H1 (cell line): Measurements from ENCODE around the gene IFT122. TPM values are rescaled to one million over a fixed set of nuclear protein-coding genes. Genes with fewer than 3 reads are reported as not detected.

Experiments
- CTCF ChIA-PET: fragments of 300-600 bp; sonication (Branson Sonifier 250); formaldehyde crosslinking; loops from one replicate; lab custom pipeline; 2021; ENCODE audit not compliant: partially characterized antibody; lab: Charles Lee
- POLR2A ChIA-PET: fragments of 300-600 bp; sonication (Branson Sonifier 250); formaldehyde crosslinking; loops from one replicate; lab custom pipeline; 2021; ENCODE audit warnings: inconsistent platforms; ENCODE audit not compliant: partially characterized antibody; lab: Charles Lee
- DNase-seq, 2 experiments: peaks; one replicate each; pipeline versions ENCODE4 v3.0.0 to v3.0.0-alpha.2; 2010 to 2022; ENCODE audit warnings: low spot score in 2 of 2, low read depth in 1 of 2, mixed read lengths in 1 of 2
- FAIRE-seq: peaks from 2 replicates; lab custom pipeline; 2011; peaks lifted over from hg19 to GRCh38; lab: Jason Lieb, UNC
- H2AFZ ChIP-seq: 2 replicates; pipeline ENCODE4 v1.8.1; 2012; ENCODE audit warnings: low read length, inconsistent platforms
- H2AK5ac ChIP-seq: 2 replicates; pipeline ENCODE4 v1.6.1; 2013; ENCODE audit warnings: low read depth, low read length
- H2BK120ac ChIP-seq: replicated peaks from 2 replicates; pipeline ENCODE3; 2013; ENCODE audit warnings: low read depth, low read length, inconsistent platforms
- H2BK12ac ChIP-seq: 2 replicates; pipeline ENCODE4 v1.6.1; 2013; ENCODE audit warnings: low read depth, low read length
- H2BK15ac ChIP-seq: 2 replicates; pipeline ENCODE4 v1.6.1; 2013; ENCODE audit warnings: low read length
- H2BK20ac ChIP-seq: 2 replicates; pipeline ENCODE4 v1.6.1; 2013; ENCODE audit warnings: low read length
- H2BK5ac ChIP-seq: 2 replicates; pipeline ENCODE4 v1.6.1; 2013; ENCODE audit warnings: low read depth, low read length
- H3K14ac ChIP-seq: 2 replicates; pipeline ENCODE4 v1.6.1; 2013; ENCODE audit warnings: inconsistent platforms; ENCODE audit not compliant: insufficient read length
- H3K18ac ChIP-seq: 2 replicates; pipeline ENCODE4 v1.6.1; 2013; ENCODE audit warnings: low read length; ENCODE audit errors: extremely low read depth
- H3K23ac ChIP-seq: 2 replicates; pipeline ENCODE4 v1.6.1; 2013; ENCODE audit warnings: inconsistent platforms; ENCODE audit not compliant: insufficient read length
- H3K23me2 ChIP-seq: 2 replicates; pipeline ENCODE4 v1.6.1; 2013; ENCODE audit warnings: low read depth, low read length
- H3K27ac ChIP-seq: 2 replicates; pipeline ENCODE4 v1.6.1; 2011; ENCODE audit warnings: low read depth, low read length, inconsistent platforms
- H3K27me3 ChIP-seq, 4 experiments: replicated peaks in 1 of 4; 1 replicate in 1 of 4; 2 replicates in 3 of 4; pipeline versions ENCODE4 v1.6.1 to v1.8.1; 2011 to 2013; ENCODE audit warnings: low read length in 3 of 4, mild to moderate bottlenecking in 3 of 4, inconsistent platforms in 2 of 4, mixed read lengths in 2 of 4, moderate library complexity in 1 of 4; ENCODE audit not compliant: control insufficient read depth in 3 of 4, insufficient read depth in 3 of 4; ENCODE audit errors: extremely low read depth in 1 of 4
- H3K36me3 ChIP-seq, 4 experiments: 2 replicates each; pipeline versions ENCODE4 v1.6.1 to v1.8.1; 2011 to 2013; ENCODE audit warnings: mild to moderate bottlenecking in 4 of 4, low read length in 3 of 4, moderate library complexity in 2 of 4, control low read depth in 1 of 4, inconsistent platforms in 1 of 4; ENCODE audit not compliant: insufficient read depth in 4 of 4, control insufficient read depth in 2 of 4
- H3K4ac ChIP-seq: replicated peaks from 2 replicates; pipeline ENCODE3; 2013; ENCODE audit warnings: low read length, low read depth, mixed read lengths, inconsistent platforms; ENCODE audit not compliant: insufficient read length
- H3K4me1 ChIP-seq, 4 experiments: replicated peaks in 1 of 4; 1 replicate in 1 of 4; 2 replicates in 3 of 4; pipeline versions ENCODE4 v1.6.1 to v1.8.1; 2011 to 2013; ENCODE audit warnings: low read length in 3 of 4, inconsistent platforms in 2 of 4, mixed read lengths in 1 of 4; ENCODE audit not compliant: insufficient read depth in 4 of 4, control insufficient read depth in 3 of 4
- H3K4me2 ChIP-seq, 2 experiments: 2 replicates each; pipeline versions ENCODE4 v1.6.1 to v1.8.1; 2011 to 2013; ENCODE audit warnings: low read depth in 2 of 2, low read length in 2 of 2, control low read depth in 1 of 2, inconsistent platforms in 1 of 2, mild to moderate bottlenecking in 1 of 2; ENCODE audit not compliant: insufficient read depth in 1 of 2
- H3K4me3 ChIP-seq, 4 experiments: fragments of 200-600, 300-600 bp in 1 of 4; sonication (generic), shearing (Covaris generic), sonication (Bioruptor Twin) in 1 of 4; 2 replicates each; pipeline versions ENCODE4 v1.5.1 to v1.8.1; 2011 to 2016; ENCODE audit warnings: low read length in 4 of 4, low read depth in 3 of 4, control low read depth in 2 of 4, inconsistent platforms in 2 of 4, mild to moderate bottlenecking in 2 of 4, mixed read lengths in 1 of 4, moderate library complexity in 1 of 4; ENCODE audit not compliant: insufficient read depth in 2 of 4; ENCODE audit errors: extremely low read depth in 1 of 4
- H3K56ac ChIP-seq: replicated peaks from 2 replicates; pipeline ENCODE3; 2013; ENCODE audit warnings: low read depth, mild to moderate bottlenecking, mixed read lengths, low read length, inconsistent platforms; ENCODE audit not compliant: insufficient read length
- H3K79me1 ChIP-seq: 2 replicates; pipeline ENCODE4 v1.6.1; 2013; ENCODE audit warnings: low read depth, low read length, control low read depth
- H3K79me2 ChIP-seq, 2 experiments: 2 replicates each; pipeline versions ENCODE4 v1.6.1 to v1.8.1; 2012 to 2013; ENCODE audit warnings: low read length in 2 of 2, mild to moderate bottlenecking in 2 of 2, inconsistent platforms in 1 of 2; ENCODE audit not compliant: insufficient read depth in 2 of 2, control insufficient read depth in 1 of 2
- H3K9ac ChIP-seq, 4 experiments: replicated peaks in 1 of 4; 1 replicate in 1 of 4; 2 replicates in 3 of 4; pipeline versions ENCODE4 v1.6.1 to v1.8.1; 2011 to 2013; ENCODE audit warnings: low read depth in 3 of 4, low read length in 3 of 4, control low read depth in 2 of 4, mild to moderate bottlenecking in 2 of 4, moderate library complexity in 2 of 4, inconsistent platforms in 1 of 4; ENCODE audit errors: extremely low read depth in 1 of 4
- H3K9me3 ChIP-seq, 2 experiments: 2 replicates each; pipeline versions ENCODE4 v1.6.1 to v1.8.1; 2012 to 2013; ENCODE audit warnings: mild to moderate bottlenecking in 2 of 2, moderate library complexity in 2 of 2, control low read depth in 1 of 2, inconsistent platforms in 1 of 2, low read depth in 1 of 2, low read length in 1 of 2, mixed read lengths in 1 of 2; ENCODE audit not compliant: insufficient read depth in 2 of 2
- H4K20me1 ChIP-seq, 2 experiments: replicated peaks in 1 of 2; 2 replicates each; pipeline versions ENCODE3 to v1.8.1; 2011 to 2013; ENCODE audit warnings: inconsistent platforms in 2 of 2, low read length in 2 of 2, mild to moderate bottlenecking in 1 of 2; ENCODE audit not compliant: insufficient read depth in 2 of 2, control insufficient read depth in 1 of 2
- H4K5ac ChIP-seq: 2 replicates; pipeline ENCODE4 v1.6.1; 2013; ENCODE audit warnings: low read length, low read depth, mixed read lengths, inconsistent platforms; ENCODE audit not compliant: insufficient read length
- H4K8ac ChIP-seq: 2 replicates; pipeline ENCODE4 v1.8.0; 2013; ENCODE audit warnings: mild to moderate bottlenecking, moderate library complexity, low read length, inconsistent platforms; ENCODE audit not compliant: insufficient read depth; ENCODE audit errors: extremely low read depth
- H4K91ac ChIP-seq: replicated peaks from 2 replicates; pipeline ENCODE3; 2013; ENCODE audit warnings: low read length, mixed read lengths, inconsistent platforms; ENCODE audit not compliant: insufficient read length
- ATF3 ChIP-seq: IDR thresholded peaks from 2 replicates; pipeline ENCODE4 v1.6.1; 2011; ENCODE audit warnings: low read depth, mild to moderate bottlenecking, low read length; ENCODE audit not compliant: insufficient read depth
- BACH1 ChIP-seq: IDR thresholded peaks from 2 replicates; pipeline ENCODE4 v1.6.1; 2012; ENCODE audit warnings: low read length, improper control_type of control experiment
- CHD1 ChIP-seq: IDR thresholded peaks from 2 replicates; pipeline ENCODE4 v1.6.1; 2012; ENCODE audit warnings: low read depth, low read length, improper control_type of control experiment
- CREB1 ChIP-seq: IDR thresholded peaks from 2 replicates; pipeline ENCODE4 v1.6.1; 2012; ENCODE audit warnings: inconsistent platforms
- EZH2 ChIP-seq: fragments of 200-600 bp; sonication (generic); IDR thresholded peaks from 2 replicates; pipeline ENCODE4 v1.7.1; 2012; ENCODE audit warnings: low read depth, mild to moderate bottlenecking, moderate library complexity, low read length, inconsistent platforms; ENCODE audit not compliant: severe bottlenecking
- GTF2F1 ChIP-seq: IDR thresholded peaks from 2 replicates; pipeline ENCODE4 v1.6.1; 2012; ENCODE audit warnings: low read depth, low read length, improper control_type of control experiment, borderline replicate concordance
- NANOG ChIP-seq: IDR thresholded peaks from 2 replicates; pipeline ENCODE4 v1.6.1; 2011; ENCODE audit warnings: low read length, low read depth, mild to moderate bottlenecking, inconsistent platforms; ENCODE audit not compliant: insufficient read depth, poor library complexity, severe bottlenecking
- RFX5 ChIP-seq: IDR thresholded peaks from 2 replicates; pipeline ENCODE4 v1.6.1; 2011; ENCODE audit warnings: low read depth, low read length, improper control_type of control experiment, borderline replicate concordance
- RNF2 ChIP-seq: fragments of 200-900, 300-1000 bp; sonication (generic); IDR thresholded peaks from 2 replicates; pipeline ENCODE4 v1.7.1; 2016; ENCODE audit warnings: borderline replicate concordance, low read depth, mild to moderate bottlenecking, antibody characterized with exemption, low read length; ENCODE audit not compliant: poor library complexity, severe bottlenecking; ENCODE audit errors: missing control alignments
- RXRA ChIP-seq: IDR thresholded peaks from 2 replicates; pipeline ENCODE4 v1.6.1; 2011; ENCODE audit warnings: low read depth, mild to moderate bottlenecking, low read length, moderate library complexity; ENCODE audit not compliant: insufficient read depth
- SP2 ChIP-seq: IDR thresholded peaks from 2 replicates; pipeline ENCODE4 v1.6.1; 2012; ENCODE audit warnings: mild to moderate bottlenecking, low read length, inconsistent platforms
- SP4 ChIP-seq: IDR thresholded peaks from 2 replicates; pipeline ENCODE4 v1.6.1; 2012; ENCODE audit warnings: low read length, inconsistent platforms
- WGBS, 2 experiments: shearing (Covaris generic) in 1 of 2; methylation state at CpG; one replicate each; pipeline versions ENCODE4 v1.1.6 to v1.1.7; 2013 to 2015; ENCODE audit warnings: low lambda C conversion rate in 2 of 2, mixed read lengths in 2 of 2, inconsistent platforms in 1 of 2, low coverage in 1 of 2, missing lambda C conversion rate in 1 of 2; ENCODE audit not compliant: insufficient replicate concordance in 2 of 2, insufficient coverage in 1 of 2, insufficient read length in 1 of 2; ENCODE audit errors: extremely low coverage in 1 of 2, missing lambda C conversion rate in 1 of 2; 5-methylcytosine and 5-hydroxymethylcytosine counted together
- polyA plus RNA-seq, 7 experiments: library from polyadenylated mRNA; depleted of rRNA in 3 of 7; stranded (reverse) in 5 of 7; unstranded in 2 of 7; fragments of >200 nt in 5 of 7; fragments of 200-250 nt in 2 of 7; gene quantifications; 1 replicate in 5 of 7; 2 replicates in 1 of 7; 4 replicates in 1 of 7; pipeline versions ENCODE4 v1.2.1 to v1.2.3, GENCODE V29; 2011 to 2013; ENCODE audit warnings: missing spikeins in 2 of 7, mixed read lengths in 2 of 7
- total RNA-seq: library from RNA; stranded (reverse); fragmentation: NEBNext Ultra II Directional; extraction: Animal tissue kit (Norgen Biotek cat#: 25700); gene quantifications from 2 replicates; pipeline ENCODE4 v1.2.1, GENCODE V29; 2021

IFT122 gene
- total and polyA plus RNA-seq, 2 of the 8 experiments (the other 6 are each of a cell fraction or from before 2014, with no cell fraction given) = 23.7 to 25.1 TPM

GRCh38 chr3:129519449-129519848 lies 79.4 kb downstream of the IFT122 start:
- Histone ChIP-seq H3K18ac (no peak overlapping the region), H3K9me3 (no peaks in the 10 kb centered on the region), H3K4me3 (no peak overlapping the region), H3K56ac (no peak overlapping the region), H2AK5ac (no peak overlapping the region), H3K36me3 (no peaks in the 10 kb centered on the region; a peak in 2 of 8 replicates), H4K8ac (no peak overlapping the region; the same call in 1 of the 2 replicates), H2BK120ac (no peak overlapping the region), H2AFZ (no peak overlapping the region), H3K23ac (no peak overlapping the region), H4K91ac (no peak overlapping the region), H3K23me2 (no peaks in the 10 kb centered on the region), H3K4me2 (no peak overlapping the region), H2BK12ac (no peak overlapping the region), H3K14ac (no peak overlapping the region), H3K4ac (no peak overlapping the region), H3K79me2 (no peaks in the 10 kb centered on the region), H2BK5ac (no peak overlapping the region), H2BK15ac (no peak overlapping the region), H3K27ac (no peak overlapping the region), H4K20me1 (no peaks in the 10 kb centered on the region), H2BK20ac (no peak overlapping the region), H3K79me1 (no peaks in the 10 kb centered on the region)
- ChIA-PET POLR2A (interaction anchor here (2.8 kb wide), 1 partner anchor 8 kb away, joined by 12 read pairs; the partner anchor contains the start of gene RHO), CTCF (no interaction called here)
- no peak for FAIRE-seq
- TF ChIP-seq GTF2F1 (no peak), CREB1 (no peak), ATF3 (no peak), BACH1 (no peak), RNF2 (no peak), RFX5 (no peak), SP4 (no peak), NANOG (no peak), CHD1 (no peak), RXRA (no peak), SP2 (no peak), EZH2 (no peak)
- TF ChIP-seq, all 59 proteins: peak for 0
- Histone ChIP-seq H3K27me3 (no peaks in the 10 kb centered on the region), H4K5ac (no peak overlapping the region), H3K9ac (no peak overlapping the region), H3K4me1 (no peaks in the 10 kb centered on the region; a peak in 1 of 7 replicates)
- no peak for DNase-seq
- 92% methylated on average over 10 of the region's 10 CpGs; no CpG with 5 or more reads in 1 of the 2 experiments for WGBS, 2 experiments
